Activated naive CD4-positive, alpha-beta T cell treated with anti-CD3 and anti-CD28 coated beads, Interleukin-2, amount 50 U/mL, for 24 hours (primary cell): ENCODE results near the gene PMEPA1.

Source experiments
- H3K27ac Mint-ChIP-seq: one replicate; pipeline ENCODE4 v1.8.0; 2021; ENCODE audit warnings: mild to moderate bottlenecking, mixed read lengths
- H3K27me3 Mint-ChIP-seq: one replicate; pipeline ENCODE4 v1.8.0; 2021; ENCODE audit warnings: mixed read lengths
- H3K36me3 Mint-ChIP-seq: one replicate; pipeline ENCODE4 v1.8.0; 2021; ENCODE audit warnings: mixed read lengths
- H3K4me1 Mint-ChIP-seq: one replicate; pipeline ENCODE4 v1.8.0; 2021; ENCODE audit warnings: mixed read lengths
- H3K4me3 Mint-ChIP-seq: one replicate; pipeline ENCODE4 v1.8.0; 2021; ENCODE audit warnings: mild to moderate bottlenecking, mixed read lengths
- H3K9me3 Mint-ChIP-seq: one replicate; pipeline ENCODE4 v1.8.0; 2021; ENCODE audit warnings: mixed read lengths

PMEPA1 gene

DNA sequence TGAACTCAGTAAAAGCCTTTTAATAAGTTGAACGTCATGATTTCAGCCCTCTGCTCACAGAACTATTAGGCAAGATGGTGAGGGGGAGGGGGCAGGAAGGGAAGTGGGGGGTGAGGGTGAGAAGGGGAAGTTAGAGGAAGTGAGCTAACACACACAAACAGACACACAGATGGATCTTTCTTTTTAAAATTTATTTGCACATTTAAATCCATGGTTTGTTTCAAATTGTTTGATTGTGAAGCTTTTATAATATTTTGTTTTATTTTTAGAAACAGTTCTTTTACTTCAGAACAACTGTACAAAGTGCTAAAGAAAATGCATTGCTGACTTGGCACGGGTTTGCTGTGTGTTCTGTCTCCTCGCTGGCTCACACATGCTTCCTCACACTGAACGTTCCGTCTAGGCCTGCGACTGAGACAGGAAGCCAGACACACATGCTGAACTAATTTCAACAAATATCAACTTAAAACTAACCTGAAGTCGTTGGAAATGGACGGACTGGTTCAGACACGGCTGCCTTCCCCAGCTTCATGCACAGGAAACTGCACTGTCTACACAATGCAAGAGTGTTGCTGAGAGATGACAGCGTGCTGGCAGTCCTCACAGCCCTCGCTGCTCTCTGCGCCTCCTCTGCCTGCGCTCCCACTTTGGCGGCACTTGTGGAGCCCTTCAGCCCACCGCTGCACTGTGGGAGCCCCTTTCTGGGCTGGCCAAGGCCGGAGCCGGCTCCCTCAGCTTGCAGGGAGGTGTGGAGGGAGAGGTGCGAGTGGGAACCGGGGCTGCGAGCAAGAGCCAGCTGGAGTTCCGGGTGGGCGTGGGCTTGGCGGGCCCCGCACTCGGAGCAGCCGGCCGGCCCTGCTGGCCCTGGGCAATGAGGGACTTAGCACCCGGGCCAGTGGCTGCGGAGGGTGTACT lies 81.5 kb downstream of the PMEPA1 start:
- Mint-ChIP-seq H3K9me3 (no peaks in the 10 kb centered on the region), H3K27ac (peak overlapping the region; percentile 94), H3K27me3 (no peaks in the 10 kb centered on the region), H3K36me3 (peaks cover 16% of the 10 kb centered on the region), H3K4me3 (peak overlapping the region; percentile 89), H3K4me1 (peaks cover 68% of the 10 kb centered on the region)

DNA sequence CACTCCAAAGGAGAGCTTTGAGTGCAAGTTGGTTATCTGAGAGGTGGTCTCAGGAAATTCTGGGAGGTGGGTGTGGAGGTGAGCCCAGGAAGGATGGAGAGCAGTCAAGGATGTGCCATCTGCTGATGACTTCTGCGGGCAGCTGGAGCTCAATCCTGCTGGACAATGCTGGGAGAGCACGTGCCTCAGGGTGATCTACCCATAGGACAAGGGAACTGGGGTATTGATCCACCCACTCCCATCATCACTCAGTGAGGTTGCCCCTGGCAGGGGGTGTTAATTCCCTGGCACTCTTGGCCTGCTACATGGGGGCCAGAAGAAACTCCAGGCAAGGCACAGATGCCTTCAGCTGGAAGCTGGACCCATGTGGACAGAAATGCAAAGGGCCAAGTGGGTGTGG lies 82.5 kb downstream of the PMEPA1 start:
- Mint-ChIP-seq H3K27me3 (no peaks in the 10 kb centered on the region), H3K36me3 (peaks cover 16% of the 10 kb centered on the region), H3K4me3 (peak overlapping the region; percentile 89), H3K4me1 (peaks cover 66% of the 10 kb centered on the region), H3K27ac (peak overlapping the region; percentile 79), H3K9me3 (no peaks in the 10 kb centered on the region)

DNA sequence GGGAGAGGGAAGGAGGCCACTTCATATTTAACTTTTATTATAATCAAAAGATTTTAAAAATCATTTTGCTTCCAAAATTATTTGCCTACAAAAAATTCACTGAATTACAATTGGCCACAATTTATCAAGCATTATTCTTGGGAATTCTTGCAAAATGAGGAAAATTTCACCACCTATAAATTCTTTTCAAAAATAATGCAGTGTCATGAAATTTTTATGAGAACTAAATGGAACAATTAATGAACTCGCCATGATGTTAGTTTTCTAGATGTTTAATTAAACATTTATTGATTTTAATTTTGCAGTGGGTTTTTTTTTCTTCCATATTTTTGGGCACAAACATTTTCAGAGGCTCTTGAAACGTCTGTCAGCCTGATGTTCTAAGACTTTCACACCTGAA lies 83.8 kb downstream of the PMEPA1 start:
- H3K4me1 Mint-ChIP-seq, result peaks cover 65% of the 10 kb centered on the region
- no peaks in the 10 kb centered on the region for H3K27me3 Mint-ChIP-seq
- peak overlapping the region; percentile 47 for H3K4me3 Mint-ChIP-seq
- peak overlapping the region; percentile 70 for H3K27ac Mint-ChIP-seq
- no peaks in the 10 kb centered on the region for H3K9me3 Mint-ChIP-seq
- peaks cover 16% of the 10 kb centered on the region for H3K36me3 Mint-ChIP-seq

DNA sequence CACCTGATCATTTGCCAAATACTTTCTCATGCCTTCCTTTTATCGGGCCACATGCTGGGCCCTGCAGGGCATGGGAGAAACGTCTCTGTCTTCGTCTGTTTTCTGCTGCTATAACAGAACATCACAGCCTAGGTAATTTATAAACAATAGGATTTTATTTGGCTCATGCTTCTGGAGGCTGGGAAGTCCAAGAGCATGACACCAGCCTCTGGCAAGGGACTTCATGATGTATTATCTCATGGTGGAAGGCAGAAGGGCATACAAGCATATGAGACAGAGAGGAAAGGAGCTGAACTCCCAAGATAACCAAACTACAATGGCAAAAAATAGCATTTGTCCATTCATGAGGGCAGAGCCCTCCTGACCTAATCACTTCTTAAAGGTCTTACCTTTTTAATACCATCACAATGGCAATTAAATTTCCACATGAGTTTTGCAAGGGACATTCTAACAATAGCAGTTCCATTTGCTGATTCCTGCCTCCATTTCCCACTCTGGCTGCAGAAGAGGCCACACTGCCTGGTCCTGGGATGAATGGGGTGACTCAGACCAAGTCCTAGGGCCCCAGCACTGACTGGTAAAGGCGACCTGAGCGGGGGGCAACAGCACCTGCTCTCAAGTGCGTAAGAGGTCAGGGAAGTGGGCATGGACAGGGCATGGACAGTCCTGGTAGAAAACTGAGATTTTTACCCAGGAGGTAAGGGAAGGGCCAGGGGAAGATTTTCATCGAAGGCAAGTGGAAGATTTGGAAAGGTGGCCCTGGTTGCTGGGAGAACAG lies 84.4 kb downstream of the PMEPA1 start:
- H3K4me1 Mint-ChIP-seq, result peaks cover 65% of the 10 kb centered on the region
- no peak overlapping the region for H3K27ac Mint-ChIP-seq
- H3K36me3 Mint-ChIP-seq, result peaks cover 16% of the 10 kb centered on the region
- H3K9me3 Mint-ChIP-seq, result no peaks in the 10 kb centered on the region
- no peaks in the 10 kb centered on the region for H3K27me3 Mint-ChIP-seq
- H3K4me3 Mint-ChIP-seq, result peak overlapping the region; percentile 28

DNA sequence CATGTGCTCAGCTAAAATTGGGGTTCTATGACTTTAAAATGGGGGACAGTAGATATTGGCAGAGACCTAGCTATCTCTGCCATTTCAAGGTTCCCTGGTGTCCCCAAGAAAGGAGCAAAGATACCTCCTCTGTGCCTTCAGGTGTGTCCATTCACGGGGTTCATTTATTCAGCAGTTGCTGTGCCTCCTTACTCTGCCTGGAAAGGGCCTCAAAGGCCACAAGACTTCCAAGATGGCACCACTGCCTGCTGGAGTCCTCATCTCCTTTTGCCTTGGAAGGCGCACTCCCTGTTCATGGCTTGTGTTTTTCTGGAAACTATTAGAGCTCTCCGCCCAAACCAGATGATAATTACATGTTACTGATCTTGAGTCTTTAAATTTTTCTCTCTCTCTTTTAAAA lies 85.7 kb downstream of the PMEPA1 start:
- H3K27ac Mint-ChIP-seq, result no peak overlapping the region
- H3K27me3 Mint-ChIP-seq, result no peaks in the 10 kb centered on the region
- H3K9me3 Mint-ChIP-seq, result no peaks in the 10 kb centered on the region
- peaks cover 69% of the 10 kb centered on the region for H3K4me1 Mint-ChIP-seq
- H3K36me3 Mint-ChIP-seq, result peaks cover 16% of the 10 kb centered on the region
- H3K4me3 Mint-ChIP-seq, result no peak overlapping the region

DNA sequence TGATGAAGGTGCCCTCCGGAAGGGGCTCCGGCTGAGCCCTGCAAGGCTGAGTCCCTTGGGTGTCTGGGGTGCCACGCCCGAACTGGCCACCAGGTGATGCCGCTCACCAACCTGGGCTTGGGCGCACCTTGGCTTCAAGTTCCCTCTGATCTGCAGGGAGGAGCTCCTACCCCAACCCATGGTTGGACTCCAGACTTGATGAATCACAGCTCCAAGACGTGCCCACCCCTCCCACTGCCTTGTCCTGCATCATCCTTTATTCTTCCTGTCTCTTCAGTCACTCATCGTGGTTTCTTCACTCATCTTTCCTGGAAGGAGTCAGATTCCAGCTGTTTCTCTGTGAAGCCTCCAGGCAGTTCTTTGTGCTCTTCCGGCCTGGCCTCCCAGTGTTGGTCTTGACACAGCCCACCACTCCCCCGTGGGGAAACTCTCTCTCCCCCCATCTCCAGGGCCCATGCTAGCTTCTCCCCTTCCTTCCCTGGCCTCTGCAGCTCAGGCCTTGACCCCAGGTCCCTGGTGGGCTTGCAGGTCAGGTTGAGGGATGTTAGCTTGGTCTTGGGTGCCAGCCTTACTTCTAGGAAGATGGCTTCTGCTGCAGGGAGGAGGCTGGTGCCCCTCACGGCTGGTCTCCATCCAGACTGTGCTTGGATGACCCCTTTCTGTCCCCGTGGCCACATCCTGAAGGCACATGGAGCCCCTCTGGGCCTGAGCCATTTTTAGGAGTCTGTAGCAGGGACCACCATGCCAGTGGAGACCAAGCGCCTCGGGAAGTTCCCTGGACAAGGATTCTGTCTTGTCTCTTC lies 87.0 kb downstream of the PMEPA1 start:
- Mint-ChIP-seq H3K9me3 (no peaks in the 10 kb centered on the region), H3K36me3 (peaks cover 16% of the 10 kb centered on the region), H3K27ac (no peak overlapping the region), H3K4me3 (no peak overlapping the region), H3K4me1 (peaks cover 77% of the 10 kb centered on the region), H3K27me3 (no peaks in the 10 kb centered on the region)

DNA sequence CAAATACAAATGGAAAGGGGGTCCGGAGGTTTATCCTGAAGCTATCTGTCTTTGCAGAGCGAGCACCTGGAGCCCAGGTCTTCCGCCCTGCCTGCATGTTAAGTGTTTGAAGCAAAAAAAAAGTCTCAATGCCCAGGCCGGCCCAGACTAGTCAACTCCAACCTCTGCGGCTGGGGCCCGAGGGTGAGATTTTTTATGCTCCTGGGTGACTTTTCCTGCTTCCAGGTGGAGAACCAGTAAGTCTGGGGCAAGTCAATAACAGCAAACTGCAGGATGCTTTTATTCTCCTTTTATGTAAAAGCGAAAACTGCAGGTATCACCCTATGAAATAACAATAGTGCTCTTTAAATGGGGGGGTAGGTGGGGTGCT lies 87.6 kb downstream of the PMEPA1 start:
- Mint-ChIP-seq H3K9me3 (no peaks in the 10 kb centered on the region), H3K27ac (no peak overlapping the region), H3K36me3 (peaks cover 16% of the 10 kb centered on the region), H3K27me3 (no peaks in the 10 kb centered on the region), H3K4me1 (peaks cover 77% of the 10 kb centered on the region), H3K4me3 (no peak overlapping the region)

DNA sequence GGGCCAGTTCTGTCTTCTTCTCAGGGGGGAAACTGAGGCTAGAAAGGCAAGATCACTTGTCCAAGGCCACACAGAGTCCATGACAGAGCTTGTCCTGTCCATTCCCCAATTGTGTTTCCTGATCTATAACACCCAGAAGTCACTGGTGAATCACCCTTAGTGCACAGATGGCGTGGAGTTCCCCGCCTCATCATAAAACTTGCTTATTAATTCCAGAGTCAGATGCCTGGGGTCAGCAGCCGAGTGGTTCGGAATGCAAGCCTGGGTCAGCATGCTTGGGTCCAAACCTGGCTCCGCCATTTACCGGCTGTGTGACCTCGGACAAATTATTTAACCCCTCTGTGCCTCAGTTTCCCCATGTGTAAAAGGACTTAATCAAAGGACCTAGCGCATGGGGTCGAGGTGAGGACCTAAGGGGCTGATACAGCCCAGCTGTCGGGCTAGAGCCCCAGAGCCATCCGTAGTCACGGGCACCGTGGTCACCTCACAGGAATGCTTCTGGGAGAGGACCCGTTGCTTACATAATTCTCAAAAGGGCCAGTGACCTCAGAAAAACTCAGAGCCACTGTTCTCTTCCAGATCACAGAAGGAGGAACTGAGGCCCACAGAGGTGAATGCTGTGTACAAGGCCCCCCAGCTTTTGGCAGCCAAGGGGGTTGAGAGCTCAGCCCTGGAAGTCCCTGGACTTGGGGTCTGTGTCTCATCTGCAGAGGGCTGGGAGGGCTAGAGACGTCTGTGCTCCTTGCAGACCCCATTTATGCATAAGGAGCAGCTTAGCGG lies 88.2 kb downstream of the PMEPA1 start:
- no peaks in the 10 kb centered on the region for H3K27me3 Mint-ChIP-seq
- H3K4me3 Mint-ChIP-seq, result peak overlapping the region; percentile 88
- peaks cover 16% of the 10 kb centered on the region for H3K36me3 Mint-ChIP-seq
- H3K9me3 Mint-ChIP-seq, result no peaks in the 10 kb centered on the region
- peaks cover 77% of the 10 kb centered on the region for H3K4me1 Mint-ChIP-seq
- H3K27ac Mint-ChIP-seq, result peak overlapping the region; percentile 88

DNA sequence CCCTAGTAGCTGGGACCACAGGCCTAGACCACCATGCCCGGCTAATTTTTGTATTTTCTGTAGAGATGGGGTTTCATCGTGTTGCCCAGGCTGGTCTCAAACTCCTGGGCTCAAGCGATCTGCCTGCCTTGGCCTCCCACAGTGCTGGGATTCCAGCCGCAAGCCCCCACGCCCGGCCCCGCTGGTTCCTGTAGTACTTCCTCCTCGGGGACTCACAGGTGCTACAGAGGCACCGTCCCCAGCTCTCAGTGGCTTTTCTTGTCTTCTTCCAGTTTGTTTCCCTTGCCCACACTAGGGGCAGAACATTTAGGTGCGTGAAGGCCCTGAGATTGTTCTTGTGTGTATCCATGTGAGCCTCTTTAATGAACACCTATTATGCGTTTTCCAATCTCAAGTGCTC lies 88.8 kb downstream of the PMEPA1 start:
- H3K27me3 Mint-ChIP-seq, result no peaks in the 10 kb centered on the region
- H3K9me3 Mint-ChIP-seq, result no peaks in the 10 kb centered on the region
- peak overlapping the region; percentile 88 for H3K27ac Mint-ChIP-seq
- peaks cover 14% of the 10 kb centered on the region for H3K36me3 Mint-ChIP-seq
- peak overlapping the region; percentile 88 for H3K4me3 Mint-ChIP-seq
- peaks cover 71% of the 10 kb centered on the region for H3K4me1 Mint-ChIP-seq

DNA sequence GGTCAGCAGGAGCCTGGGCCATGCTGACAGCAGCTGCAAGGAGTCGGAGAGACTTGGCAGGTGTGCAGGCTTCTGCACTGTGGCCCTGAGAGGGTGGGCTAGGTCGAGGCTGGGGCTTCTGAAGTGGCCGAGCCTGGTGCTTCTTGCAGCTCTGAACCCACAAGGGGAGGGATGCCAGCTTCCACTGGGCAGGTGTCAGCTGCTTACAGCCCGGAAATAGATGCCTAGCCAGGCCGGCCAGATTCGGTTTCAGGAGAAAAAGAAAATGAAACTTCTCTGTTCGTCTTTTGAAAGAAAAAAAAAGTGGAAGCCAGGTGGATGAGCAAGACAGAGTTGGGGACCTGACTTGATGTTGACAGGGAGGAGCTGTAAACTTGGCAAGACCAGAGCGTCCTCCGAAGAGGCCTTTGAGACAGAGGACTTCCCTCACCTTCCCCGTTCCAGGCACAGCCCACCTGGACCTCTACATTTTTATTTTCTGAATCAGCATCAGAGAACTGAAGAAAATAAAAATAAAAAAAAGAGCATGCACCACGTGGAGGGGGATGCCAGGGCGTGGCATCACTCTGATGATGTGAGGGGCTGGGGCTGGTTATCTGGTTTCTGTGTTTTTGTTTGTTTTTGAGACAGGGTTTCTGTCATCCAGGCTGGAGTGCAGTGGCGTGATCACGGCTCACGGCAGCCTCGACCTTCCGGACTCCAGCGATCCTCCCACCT lies 89.4 kb downstream of the PMEPA1 start, which contains the start of gene ZBP1:
TSS of gene ZBP1 (minus strand) at position 153 of the 717 bp plus-strand sequence. CDS start at position 22, 131 bp downstream.
- Mint-ChIP-seq H3K4me1 (peaks cover 65% of the 10 kb centered on the region), H3K27me3 (no peaks in the 10 kb centered on the region), H3K36me3 (peaks cover 11% of the 10 kb centered on the region), H3K27ac (peak within 1 kb of the TSS; percentile 96), H3K9me3 (no peaks in the 10 kb centered on the region), H3K4me3 (peak within 1 kb of the TSS; percentile 88)

DNA sequence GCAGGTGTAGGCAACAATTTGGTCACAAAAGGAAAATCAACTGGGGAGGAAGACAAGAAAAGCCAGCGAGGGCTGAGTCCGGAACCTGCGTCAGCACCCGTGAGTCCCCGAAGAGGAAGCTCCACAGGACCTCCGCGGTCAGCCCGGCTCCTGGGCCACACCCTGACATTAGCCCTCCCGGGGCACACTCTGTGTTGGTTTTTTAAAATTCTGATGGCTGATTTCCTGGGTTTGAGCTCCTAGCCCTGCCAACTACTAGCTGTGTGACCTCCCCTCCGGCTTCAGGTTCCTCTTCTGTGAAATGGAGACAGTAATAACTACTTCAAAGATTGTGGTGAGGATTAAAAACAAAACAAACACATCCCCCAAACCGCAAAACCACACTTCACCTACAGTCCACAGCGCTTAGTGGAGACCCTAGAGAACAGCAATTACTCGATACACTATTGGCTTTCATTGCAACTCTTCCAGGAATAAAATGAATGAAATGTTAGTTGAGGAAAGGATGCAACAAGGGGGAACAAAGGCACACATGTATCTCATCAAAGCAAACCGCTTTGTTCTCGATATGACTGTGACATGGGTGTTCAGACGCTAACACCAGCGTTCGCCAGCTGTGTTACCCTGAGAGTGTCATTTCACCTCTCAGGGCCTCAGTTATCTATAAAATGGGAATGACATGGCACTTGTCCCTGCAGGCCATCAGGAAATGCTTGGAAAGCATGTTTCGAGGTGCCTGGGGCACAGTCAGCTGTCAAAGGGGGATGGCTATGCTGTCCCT lies 90.6 kb downstream of the PMEPA1 start:
- Mint-ChIP-seq H3K9me3 (no peaks in the 10 kb centered on the region), H3K4me1 (peaks cover 61% of the 10 kb centered on the region), H3K27me3 (no peaks in the 10 kb centered on the region), H3K4me3 (peak overlapping the region; percentile 88), H3K27ac (peak overlapping the region; percentile 96), H3K36me3 (peaks cover 5% of the 10 kb centered on the region)

DNA sequence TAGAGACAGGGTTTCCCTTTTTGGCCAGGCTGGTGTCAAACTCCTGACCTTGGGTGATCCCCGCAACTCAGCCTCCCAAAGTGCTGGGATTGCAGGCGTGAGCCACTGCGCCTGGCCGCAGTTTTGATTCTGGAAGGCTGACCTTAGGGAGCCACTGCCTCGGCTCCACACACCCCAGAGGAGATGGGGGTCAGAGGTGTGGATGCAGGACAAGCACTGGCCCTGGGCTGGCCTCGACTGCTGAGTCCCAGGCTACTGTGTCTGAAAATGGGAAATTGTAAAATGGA lies 91.1 kb downstream of the PMEPA1 start:
- Mint-ChIP-seq H3K36me3 (peaks cover 4% of the 10 kb centered on the region), H3K27me3 (no peaks in the 10 kb centered on the region), H3K4me3 (peak overlapping the region; percentile 88), H3K4me1 (peaks cover 61% of the 10 kb centered on the region), H3K27ac (peak overlapping the region; percentile 96), H3K9me3 (no peaks in the 10 kb centered on the region)

DNA sequence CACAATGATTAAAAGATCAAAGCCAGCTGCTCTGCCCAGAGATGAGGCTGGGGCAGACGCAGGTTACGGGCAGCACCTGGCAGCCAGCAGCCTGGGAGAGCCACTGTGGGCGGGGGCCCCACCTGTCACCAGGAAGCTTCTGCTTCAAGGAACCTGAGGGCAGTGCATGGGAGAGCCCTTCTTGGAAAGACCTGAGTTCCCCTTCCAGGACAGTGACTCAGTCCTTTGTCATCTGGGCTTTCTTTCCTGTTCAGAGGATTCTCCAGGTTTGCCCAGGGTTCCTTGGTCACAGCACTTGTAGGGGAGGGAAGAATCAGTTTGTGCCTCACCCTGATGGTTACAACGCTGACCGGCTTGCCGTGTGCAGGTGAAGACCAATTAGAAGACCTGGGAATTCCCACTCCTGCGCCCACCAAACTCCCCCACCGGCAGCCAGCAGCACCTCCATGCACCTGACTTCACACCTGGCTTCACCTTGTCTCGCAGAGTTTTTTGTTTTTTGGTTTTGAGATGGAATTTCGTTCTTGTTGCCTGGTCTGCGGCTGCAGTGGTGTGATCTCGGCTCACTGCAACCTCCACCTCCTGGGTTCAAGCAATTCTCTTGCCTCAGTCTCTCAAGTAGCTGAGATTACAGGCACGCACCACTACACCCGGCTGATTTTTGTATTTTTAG lies 91.6 kb downstream of the PMEPA1 start:
- no peaks in the 10 kb centered on the region for H3K9me3 Mint-ChIP-seq
- peaks cover 61% of the 10 kb centered on the region for H3K4me1 Mint-ChIP-seq
- H3K36me3 Mint-ChIP-seq, result peaks cover 5% of the 10 kb centered on the region
- H3K4me3 Mint-ChIP-seq, result peak overlapping the region; percentile 88
- no peaks in the 10 kb centered on the region for H3K27me3 Mint-ChIP-seq
- H3K27ac Mint-ChIP-seq, result peak overlapping the region; percentile 96
